Measurements from ENCODE around the gene BLTP3A. TPM values are rescaled to one million over a fixed set of nuclear protein-coding genes. Genes with fewer than 3 reads are reported as not detected.
"Not testable (repeated sequence)": the region's sequence is repeated elsewhere in the genome, so short reads cannot be mapped to it uniquely, and the experiment has no call there.

Gene BLTP3A
- polyA plus RNA-seq, 3 donors, result 1.0 to 7.2 (median 1.2) TPM

DNA sequence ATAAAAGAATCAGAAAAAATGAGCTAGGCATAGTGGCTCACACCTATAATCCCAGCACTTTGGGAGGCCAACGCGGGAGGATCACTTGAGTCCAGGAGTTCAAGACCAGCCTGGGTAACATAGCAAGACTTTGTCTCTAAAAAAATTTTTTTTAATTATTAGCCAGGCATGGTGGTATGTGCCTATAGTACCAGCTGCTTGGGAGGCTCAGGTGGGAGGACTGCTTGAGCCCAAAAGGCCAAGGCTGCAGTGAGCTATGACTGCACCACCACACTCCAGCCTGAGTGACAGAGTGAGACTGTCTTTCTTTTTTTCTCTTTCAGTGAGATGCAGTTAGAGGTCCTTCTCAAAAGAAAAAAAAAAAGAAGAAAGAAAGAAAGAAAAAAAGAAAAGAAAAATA, 43.1 kb upstream of the BLTP3A start:
- Histone ChIP-seq H3K27ac (ENCODE audit: low read depth in 1 of 2, low read length in 2 of 2) (no peak overlapping the region), H3K9ac (ENCODE audit: insufficient read depth, low read length, poor library complexity, severe bottlenecking) (no peak overlapping the region), H3K27me3 (ENCODE audit: control insufficient read depth in 2 of 2, insufficient read depth in 2 of 2, low read length in 2 of 2) (no peaks in the 10 kb centered on the region), H4K20me1 (ENCODE audit: insufficient read depth, low read length) (no peaks in the 10 kb centered on the region), H3K4me2 (replicated peaks; ENCODE audit: extremely low read depth, low read length, poor library complexity, severe bottlenecking) (no peak overlapping the region), H3K9me3 (replicated peaks in 1 of 2; ENCODE audit: control insufficient read depth in 1 of 2, insufficient read depth in 1 of 2, low read length in 2 of 2) (no peaks in the 10 kb centered on the region), H3K36me3 (replicated peaks in 1 of 2; ENCODE audit: control insufficient read depth in 1 of 2, insufficient read depth in 2 of 2, low read length in 2 of 2) (no peaks in the 10 kb centered on the region), H3K4me1 (ENCODE audit: control insufficient read depth in 1 of 2, insufficient read depth in 2 of 2, low read length in 2 of 2) (peaks cover 8 to 16% of the 10 kb centered on the region in 2 donors), H3K79me2 (ENCODE audit: insufficient read depth, low read length) (no peaks in the 10 kb centered on the region), H2AFZ (ENCODE audit: insufficient read depth, low read depth, low read length, poor library complexity, severe bottlenecking) (no peak overlapping the region), H3K4me3 (replicated peaks in 1 of 3; ENCODE audit: low read depth in 2 of 3, low read length in 3 of 3) (no peak overlapping the region)
- WGBS (ENCODE audit: insufficient coverage), result no CpG with 5 or more reads among the region's 2 CpGs
- intact Hi-C loops (cut with micrococcal nuclease), result no loop called here
- TF ChIP-seq, protein P1, sequence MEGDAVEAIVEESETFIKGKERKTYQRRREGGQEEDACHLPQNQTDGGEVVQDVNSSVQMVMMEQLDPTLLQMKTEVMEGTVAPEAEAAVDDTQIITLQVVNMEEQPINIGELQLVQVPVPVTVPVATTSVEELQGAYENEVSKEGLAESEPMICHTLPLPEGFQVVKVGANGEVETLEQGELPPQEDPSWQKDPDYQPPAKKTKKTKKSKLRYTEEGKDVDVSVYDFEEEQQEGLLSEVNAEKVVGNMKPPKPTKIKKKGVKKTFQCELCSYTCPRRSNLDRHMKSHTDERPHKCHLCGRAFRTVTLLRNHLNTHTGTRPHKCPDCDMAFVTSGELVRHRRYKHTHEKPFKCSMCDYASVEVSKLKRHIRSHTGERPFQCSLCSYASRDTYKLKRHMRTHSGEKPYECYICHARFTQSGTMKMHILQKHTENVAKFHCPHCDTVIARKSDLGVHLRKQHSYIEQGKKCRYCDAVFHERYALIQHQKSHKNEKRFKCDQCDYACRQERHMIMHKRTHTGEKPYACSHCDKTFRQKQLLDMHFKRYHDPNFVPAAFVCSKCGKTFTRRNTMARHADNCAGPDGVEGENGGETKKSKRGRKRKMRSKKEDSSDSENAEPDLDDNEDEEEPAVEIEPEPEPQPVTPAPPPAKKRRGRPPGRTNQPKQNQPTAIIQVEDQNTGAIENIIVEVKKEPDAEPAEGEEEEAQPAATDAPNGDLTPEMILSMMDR (IDR thresholded peaks at IDR 0.05), result no peak
- H3K9me3 Mint-ChIP-seq, result no peaks in the 10 kb centered on the region
- no peaks in the 10 kb centered on the region for H3K27me3 Mint-ChIP-seq (ENCODE audit: low read depth in 3 of 3)
- no peak overlapping the region for H3K4me3 Mint-ChIP-seq
- H3K36me3 Mint-ChIP-seq, result no peaks in the 10 kb centered on the region
- DNase-seq, result no peak
- no peak overlapping the region for H3K27ac Mint-ChIP-seq
- peaks cover 10% of the 10 kb centered on the region for H3K4me1 Mint-ChIP-seq

DNA sequence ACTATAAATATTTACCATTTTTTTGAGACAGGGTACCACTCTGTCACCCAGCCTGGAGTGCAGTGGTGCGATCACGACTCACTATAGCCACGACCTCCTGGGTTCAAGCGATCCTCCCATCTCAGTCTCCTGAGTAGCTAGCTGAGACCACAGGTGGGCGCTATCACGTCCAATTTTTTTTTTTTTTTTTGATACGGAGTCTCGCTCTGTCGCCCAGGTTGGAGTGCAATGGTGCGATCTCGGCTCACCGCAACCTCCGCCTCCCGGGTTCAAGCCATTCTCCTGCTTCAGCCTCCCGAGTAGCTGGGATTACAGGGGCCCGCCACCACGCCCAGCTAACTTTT, 35.4 kb upstream of the BLTP3A start:
- peak overlapping the region; percentile 89 for H3K9ac ChIP-seq (ENCODE audit: insufficient read depth, low read length, poor library complexity, severe bottlenecking)

More for the DNA sequence above, 35.4 kb upstream of the BLTP3A start:
- Histone ChIP-seq H3K27ac (ENCODE audit: low read depth in 1 of 2, low read length in 2 of 2) (peak overlapping the region; percentile 90 to 97), H3K4me2 (replicated peaks; ENCODE audit: extremely low read depth, low read length, poor library complexity, severe bottlenecking) (peak overlapping the region; percentile 80), H3K4me1 (ENCODE audit: control insufficient read depth in 1 of 2, insufficient read depth in 2 of 2, low read length in 2 of 2) (peaks cover 20 to 44% of the 10 kb centered on the region in 2 donors), H2AFZ (ENCODE audit: insufficient read depth, low read depth, low read length, poor library complexity, severe bottlenecking) (peak overlapping the region; percentile 94), H3K4me3 (replicated peaks in 1 of 3; ENCODE audit: low read depth in 2 of 3, low read length in 3 of 3) (peak overlapping the region; percentile 82 to 98 (median 92)), H3K79me2 (ENCODE audit: insufficient read depth, low read length) (peaks cover 47% of the 10 kb centered on the region)
- not testable (repeated sequence) for H3K9me3 Mint-ChIP-seq; H3K36me3 Mint-ChIP-seq; H4K20me1 ChIP-seq (ENCODE audit: insufficient read depth, low read length); H3K27me3 ChIP-seq (ENCODE audit: control insufficient read depth in 2 of 2, insufficient read depth in 2 of 2, low read length in 2 of 2); H3K27me3 Mint-ChIP-seq (ENCODE audit: low read depth in 3 of 3); H3K4me3 Mint-ChIP-seq; H3K27ac Mint-ChIP-seq; H3K9me3 ChIP-seq (replicated peaks in 1 of 2; ENCODE audit: control insufficient read depth in 1 of 2, insufficient read depth in 1 of 2, low read length in 2 of 2); H3K36me3 ChIP-seq (replicated peaks in 1 of 2; ENCODE audit: control insufficient read depth in 1 of 2, insufficient read depth in 2 of 2, low read length in 2 of 2)
- intact Hi-C loops (cut with micrococcal nuclease), result loop anchor here (2.0 to 10.0 kb wide), 6 partner anchors 36 to 498 kb away; partner anchors contain the start of genes ANKS1A (in 2 of the 2), BLTP3A (in 2 of the 2), TAF11 (in 2 of the 2) and ILRUN (in 1 of the 2)
- peak; percentile 17 to 43 (median 31) for DNase-seq
- H3K4me1 Mint-ChIP-seq, result peaks cover 16% of the 10 kb centered on the region
- TF ChIP-seq, protein P1 (IDR thresholded peaks at IDR 0.05), result peak; percentile 48
- WGBS (ENCODE audit: insufficient coverage), result 26% methylated on average over 17 of the region's 17 CpGs

Measured in CD14-positive monocyte (primary cell).